SK-N-SH (cell line): ENCODE results near the gene SNX10. TPM values are rescaled to one million over a fixed set of nuclear protein-coding genes. Genes with fewer than 3 reads are reported as not detected.

Experiments used
- CTCF ChIA-PET: fragments of 300-600, 350-600 bp; formaldehyde crosslinking; extraction: SDS; loops from one replicate; lab custom pipeline; 2021; lab: Yijun Ruan, JAX
- POLR2A ChIA-PET: fragments of 350-600 bp; sonication (Branson Sonifier 250); formaldehyde crosslinking; extraction: SDS; loops from one replicate; lab custom pipeline; 2020; ENCODE audit warnings: antibody characterized with exemption, inconsistent platforms; lab: Yijun Ruan, JAX
- DNase-seq: peaks from one replicate; pipeline ENCODE4 v3.0.0; 2012
- H2AFZ ChIP-seq: fragments of 200-600 bp; sonication (generic); 2 replicates; pipeline ENCODE4 v1.8.1; 2016; ENCODE audit warnings: antibody characterized with exemption, mild to moderate bottlenecking, low read depth
- H3F3A ChIP-seq: fragments of 200-600 bp; sonication (generic); replicated peaks from 2 replicates; pipeline ENCODE3; 2016; ENCODE audit warnings: antibody characterized with exemption, mild to moderate bottlenecking; ENCODE audit not compliant: insufficient read depth
- H3K27ac ChIP-seq, 2 experiments: fragments of 200-500 bp in 1 of 2; fragments of 200-600 bp in 1 of 2; sonication (Bioruptor generic) in 1 of 2; sonication (generic), shearing (Covaris generic) in 1 of 2; 2 replicates each; pipeline versions ENCODE4 v1.5.1 to v1.6.1; 2014 to 2016; ENCODE audit warnings: low read depth in 2 of 2, inconsistent platforms in 1 of 2, low read length in 1 of 2, mild to moderate bottlenecking in 1 of 2, mixed read lengths in 1 of 2
- H3K27me3 ChIP-seq: fragments of 200-600 bp; sonication (generic), shearing (Covaris generic); 2 replicates; pipeline ENCODE4 v1.6.1; 2016; ENCODE audit warnings: mixed run types; ENCODE audit not compliant: insufficient read depth
- H3K36me3 ChIP-seq, 2 experiments: fragments of 200-500 bp in 1 of 2; fragments of 200-600 bp in 1 of 2; sonication (Bioruptor generic) in 1 of 2; sonication (generic) in 1 of 2; replicated peaks in 1 of 2; 2 replicates each; pipeline versions ENCODE3 to v1.5.1; 2014 to 2016; ENCODE audit warnings: low read length in 1 of 2, mild to moderate bottlenecking in 1 of 2; ENCODE audit not compliant: insufficient read depth in 2 of 2, control insufficient read depth in 1 of 2
- H3K4me1 ChIP-seq, 2 experiments: fragments of 200-500 bp in 1 of 2; fragments of 200-600 bp in 1 of 2; sonication (Bioruptor generic) in 1 of 2; sonication (generic), shearing (Covaris generic) in 1 of 2; 2 replicates each; pipeline versions ENCODE4 v1.5.1 to v1.6.1; 2014 to 2016; ENCODE audit warnings: low read depth in 1 of 2, low read length in 1 of 2, mixed run types in 1 of 2; ENCODE audit not compliant: insufficient read depth in 2 of 2, control insufficient read depth in 1 of 2
- H3K4me2 ChIP-seq: fragments of 200-600 bp; sonication (generic), shearing (Covaris generic); 2 replicates; pipeline ENCODE4 v1.6.1; 2017; ENCODE audit warnings: mixed run types
- H3K4me3 ChIP-seq, 2 experiments: fragments of 200-500 bp in 1 of 2; fragments of 200-600 bp in 1 of 2; sonication (Bioruptor generic) in 1 of 2; sonication (generic), shearing (Covaris generic) in 1 of 2; 2 replicates each; pipeline versions ENCODE4 v1.5.1 to v1.8.1; 2014 to 2016; ENCODE audit warnings: low read depth in 2 of 2, inconsistent platforms in 1 of 2, low read length in 1 of 2, mild to moderate bottlenecking in 1 of 2, mixed read lengths in 1 of 2, moderate library complexity in 1 of 2
- H3K79me2 ChIP-seq: fragments of 200-600 bp; sonication (generic); 2 replicates; pipeline ENCODE4 v1.8.1; 2017; ENCODE audit warnings: mild to moderate bottlenecking; ENCODE audit not compliant: insufficient read depth
- H3K9ac ChIP-seq: fragments of 200-600 bp; sonication (generic); 2 replicates; pipeline ENCODE4 v1.6.1; 2017; ENCODE audit warnings: mixed run types
- H3K9me2 ChIP-seq: fragments of 200-600 bp; sonication (generic); 2 replicates; pipeline ENCODE4 v1.6.1; 2017; ENCODE audit warnings: mixed run types
- H3K9me3 ChIP-seq: fragments of 200-600 bp; sonication (generic); 2 replicates; pipeline ENCODE4 v1.6.1; 2017; ENCODE audit warnings: mixed run types, mild to moderate bottlenecking, moderate library complexity
- H4K20me1 ChIP-seq: fragments of 200-600 bp; sonication (generic); 2 replicates; pipeline ENCODE4 v1.6.1; 2017; ENCODE audit warnings: mild to moderate bottlenecking, mixed run types; ENCODE audit not compliant: insufficient read depth
- ELF1 ChIP-seq: IDR thresholded peaks from 2 replicates; pipeline ENCODE4 v1.4.0; 2012
- EP300 ChIP-seq, 2 experiments: IDR thresholded peaks; 2 replicates each; pipeline versions ENCODE4 v1.4.0 to v1.6.1; 2012; ENCODE audit warnings: borderline replicate concordance in 1 of 2, low read depth in 1 of 2, low read length in 1 of 2
- EZH2phosphoT487 ChIP-seq: fragments of 200-600 bp; sonication (generic); IDR thresholded peaks from 2 replicates; pipeline ENCODE4 v1.6.1; 2017; ENCODE audit warnings: low read depth, mixed run types, mild to moderate bottlenecking, antibody characterized with exemption, moderate library complexity, borderline replicate concordance
- FOSL2 ChIP-seq: IDR thresholded peaks from 2 replicates; pipeline ENCODE4 v1.4.0; 2012; ENCODE audit warnings: low read depth, mild to moderate bottlenecking, moderate library complexity, borderline replicate concordance
- FOXM1 ChIP-seq: IDR thresholded peaks from 2 replicates; pipeline ENCODE4 v1.4.0; 2012; ENCODE audit warnings: low read depth, mild to moderate bottlenecking
- GABPA ChIP-seq: IDR thresholded peaks from 2 replicates; pipeline ENCODE4 v1.4.0; 2012; ENCODE audit warnings: low read depth, mild to moderate bottlenecking
- JUND ChIP-seq: IDR thresholded peaks from 2 replicates; pipeline ENCODE4 v1.4.0; 2012
- NFIC ChIP-seq: IDR thresholded peaks from 2 replicates; pipeline ENCODE4 v1.4.0; 2012; ENCODE audit warnings: borderline replicate concordance
- POLR2AphosphoS5 ChIP-seq: IDR thresholded peaks from 2 replicates; pipeline ENCODE4 v1.6.1; 2012; ENCODE audit warnings: low read depth, low read length
- RAD21 ChIP-seq: IDR thresholded peaks from 2 replicates; pipeline ENCODE4 v1.6.1; 2012; ENCODE audit warnings: mild to moderate bottlenecking, low read length
- RCOR1 ChIP-seq: fragments of 150-350 bp; IDR thresholded peaks from 2 replicates; pipeline ENCODE4 v1.6.1; 2017; ENCODE audit warnings: antibody characterized with exemption, low read length
- SMC3 ChIP-seq: IDR thresholded peaks from 2 replicates; pipeline ENCODE4 v1.6.1; 2012; ENCODE audit warnings: low read depth, low read length, improper control_type of control experiment
- TCF12 ChIP-seq: IDR thresholded peaks from 2 replicates; pipeline ENCODE4 v1.4.0; 2012
- WGBS: methylation state at CpG from one replicate; pipeline ENCODE4 v1.1.6; 2017; ENCODE audit warnings: low lambda C conversion rate; 5-methylcytosine and 5-hydroxymethylcytosine counted together
- polyA plus RNA-seq, 3 experiments: library from polyadenylated mRNA; depleted of rRNA; stranded (reverse); fragments of >200 nt; gene quantifications; 2 replicates each; pipeline ENCODE4 v1.2.3, GENCODE V29; 2012
- TF ChIP-seq, protein P1 (sequence below): IDR thresholded peaks from 2 replicates; pipeline ENCODE4 v1.4.0; 2012; ENCODE audit warnings: low read depth, borderline replicate concordance
- TF ChIP-seq, protein P2 (sequence below): fragments of 150-350 bp; IDR thresholded peaks from 2 replicates; pipeline ENCODE4 v1.6.1; 2016; ENCODE audit warnings: mild to moderate bottlenecking, low read depth, low read length

SNX10 gene
- polyA plus RNA-seq, 1 of the 3 experiments (the other 2 are of a cell fraction), result 0.02 TPM

DNA sequence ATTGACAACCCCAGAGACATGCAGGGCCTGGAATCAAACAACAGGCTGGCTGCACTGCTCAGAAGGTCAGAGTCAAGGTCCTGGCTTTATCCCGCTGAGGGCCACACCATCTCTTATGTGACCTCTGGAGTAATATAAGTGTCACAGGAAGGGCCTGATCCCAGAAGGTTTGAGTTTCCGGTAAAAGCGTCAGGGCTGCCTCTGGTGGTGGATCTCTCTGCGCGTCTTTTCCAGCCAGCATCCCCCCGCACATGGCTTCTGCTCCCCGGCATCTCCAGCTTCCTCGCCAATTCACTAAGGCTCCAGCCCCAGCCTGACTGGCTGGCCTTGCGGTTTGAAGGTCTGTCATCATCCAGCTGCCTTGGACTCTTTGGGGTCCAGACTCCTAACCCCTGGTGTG lies 54.2 kb downstream of the SNX10 start:
- Histone ChIP-seq H3K4me2 (no peak overlapping the region), H3K9ac (no peak overlapping the region), H4K20me1 (no peaks in the 10 kb centered on the region), H3K36me3 (no peaks in the 10 kb centered on the region), H3F3A (no peaks in the 10 kb centered on the region), H3K4me1 (peaks cover 0 to 3% of the 10 kb centered on the region in 2 experiments; a peak in 2 of 4 replicates), H3K79me2 (no peaks in the 10 kb centered on the region), H2AFZ (no peak overlapping the region), H3K9me3 (no peaks in the 10 kb centered on the region), H3K4me3 (no peak overlapping the region), H3K9me2 (no peaks in the 10 kb centered on the region), H3K27ac (no peak overlapping the region), H3K27me3 (no peaks in the 10 kb centered on the region)
- CTCF ChIA-PET, result interaction anchor here (0.9 to 3.8 kb wide), 5 partner anchors 10 to 453 kb away, joined by 3 to 17 read pairs (median 4); no protein-coding TSS in a partner anchor
- POLR2A ChIA-PET, result no interaction called here
- DNase-seq, result no peak
- WGBS, result 90% methylated on average over 9 of the region's 9 CpGs
- no peak for TF ChIP-seq RAD21
- no peak for TF ChIP-seq ELF1
- no peak for TF ChIP-seq TCF12
- TF ChIP-seq, protein P1, sequence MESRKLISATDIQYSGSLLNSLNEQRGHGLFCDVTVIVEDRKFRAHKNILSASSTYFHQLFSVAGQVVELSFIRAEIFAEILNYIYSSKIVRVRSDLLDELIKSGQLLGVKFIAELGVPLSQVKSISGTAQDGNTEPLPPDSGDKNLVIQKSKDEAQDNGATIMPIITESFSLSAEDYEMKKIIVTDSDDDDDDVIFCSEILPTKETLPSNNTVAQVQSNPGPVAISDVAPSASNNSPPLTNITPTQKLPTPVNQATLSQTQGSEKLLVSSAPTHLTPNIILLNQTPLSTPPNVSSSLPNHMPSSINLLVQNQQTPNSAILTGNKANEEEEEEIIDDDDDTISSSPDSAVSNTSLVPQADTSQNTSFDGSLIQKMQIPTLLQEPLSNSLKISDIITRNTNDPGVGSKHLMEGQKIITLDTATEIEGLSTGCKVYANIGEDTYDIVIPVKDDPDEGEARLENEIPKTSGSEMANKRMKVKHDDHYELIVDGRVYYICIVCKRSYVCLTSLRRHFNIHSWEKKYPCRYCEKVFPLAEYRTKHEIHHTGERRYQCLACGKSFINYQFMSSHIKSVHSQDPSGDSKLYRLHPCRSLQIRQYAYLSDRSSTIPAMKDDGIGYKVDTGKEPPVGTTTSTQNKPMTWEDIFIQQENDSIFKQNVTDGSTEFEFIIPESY, result no peak
- no peak for TF ChIP-seq SMC3
- TF ChIP-seq JUND, result no peak
- TF ChIP-seq, protein P2, sequence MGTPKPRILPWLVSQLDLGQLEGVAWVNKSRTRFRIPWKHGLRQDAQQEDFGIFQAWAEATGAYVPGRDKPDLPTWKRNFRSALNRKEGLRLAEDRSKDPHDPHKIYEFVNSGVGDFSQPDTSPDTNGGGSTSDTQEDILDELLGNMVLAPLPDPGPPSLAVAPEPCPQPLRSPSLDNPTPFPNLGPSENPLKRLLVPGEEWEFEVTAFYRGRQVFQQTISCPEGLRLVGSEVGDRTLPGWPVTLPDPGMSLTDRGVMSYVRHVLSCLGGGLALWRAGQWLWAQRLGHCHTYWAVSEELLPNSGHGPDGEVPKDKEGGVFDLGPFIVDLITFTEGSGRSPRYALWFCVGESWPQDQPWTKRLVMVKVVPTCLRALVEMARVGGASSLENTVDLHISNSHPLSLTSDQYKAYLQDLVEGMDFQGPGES, result no peak
- no peak for TF ChIP-seq FOXM1
- no peak for TF ChIP-seq GABPA
- no peak for TF ChIP-seq NFIC

DNA sequence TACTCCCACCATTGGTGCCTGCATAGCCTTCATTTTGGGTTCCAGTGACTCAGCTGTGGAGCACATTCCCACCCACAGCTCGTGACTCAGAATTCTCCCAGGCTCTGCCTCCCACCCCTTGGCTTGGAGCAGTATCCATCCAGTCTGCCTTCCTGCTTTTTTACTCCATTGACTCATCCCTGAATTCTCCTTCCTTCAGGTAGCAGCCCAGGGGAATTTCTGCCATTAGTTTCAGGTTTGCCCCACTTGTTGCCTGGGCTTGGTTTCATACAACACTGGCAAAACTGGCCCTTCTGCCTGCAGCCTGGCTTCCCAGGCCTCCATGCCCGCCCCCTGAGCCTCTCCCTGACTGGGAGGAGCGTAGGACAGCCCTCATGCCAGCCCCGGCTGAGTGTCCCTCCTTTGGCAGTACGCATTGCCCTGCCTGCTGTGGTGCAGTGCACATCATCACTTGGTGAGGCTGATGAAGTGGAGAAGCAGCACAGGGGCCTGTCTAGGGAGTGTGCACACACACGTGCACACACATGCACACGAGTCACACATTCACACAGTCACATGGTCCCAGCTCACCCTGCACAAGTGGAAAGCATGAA lies 55.0 kb downstream of the SNX10 start:
- H4K20me1 ChIP-seq, result no peaks in the 10 kb centered on the region
- POLR2A ChIA-PET, result no interaction called here
- H3K4me3 ChIP-seq, result no peak overlapping the region
- no peak overlapping the region for H3K4me2 ChIP-seq
- CTCF ChIA-PET, result interaction anchor here (1.4 to 3.8 kb wide), 4 partner anchors 9 to 321 kb away, joined by 3 to 17 read pairs (median 12); no protein-coding TSS in a partner anchor
- no peaks in the 10 kb centered on the region for H3K9me3 ChIP-seq
- no peaks in the 10 kb centered on the region for H3K27me3 ChIP-seq
- H3K36me3 ChIP-seq, result no peaks in the 10 kb centered on the region
- H3K4me1 ChIP-seq, result peaks cover 0 to 3% of the 10 kb centered on the region in 2 experiments; a peak in 2 of 4 replicates
- TF ChIP-seq FOSL2 (no peak), EZH2phosphoT487 (no peak), GABPA (no peak), TCF12 (no peak), EP300 (IDR thresholded peaks at IDR 0.05; ENCODE audit: borderline replicate concordance in 1 of 2, low read depth in 1 of 2, low read length in 1 of 2) (no peak), SMC3 (no peak), RCOR1 (no peak), POLR2AphosphoS5 (no peak)
- no peak overlapping the region for H3K9ac ChIP-seq
- no peaks in the 10 kb centered on the region for H3F3A ChIP-seq
- DNase-seq, result no peak
- H3K27ac ChIP-seq, result no peak overlapping the region
- H3K79me2 ChIP-seq, result no peaks in the 10 kb centered on the region
- H3K9me2 ChIP-seq, result no peaks in the 10 kb centered on the region
- no peak overlapping the region for H2AFZ ChIP-seq
- 63% methylated on average over 6 of the region's 7 CpGs for WGBS
